AG09309 (cell line): ENCODE data around the gene NANOS1.
A peak's percentile ranks its signal among the peaks of the same experiment; 100 is the strongest.

ENCODE experiments used
- DNase-seq: peaks from one replicate; pipeline ENCODE4 v3.0.0-alpha.2; 2010; ENCODE audit warnings: low read depth
- H3K4me3 ChIP-seq: 2 replicates; pipeline ENCODE4 v1.5.1; 2011; ENCODE audit warnings: mild to moderate bottlenecking, low read depth, low read length, moderate library complexity; ENCODE audit not compliant: control insufficient read depth
- CTCF ChIP-seq: IDR thresholded peaks from 2 replicates; pipeline ENCODE4 v1.5.1; 2011; ENCODE audit warnings: mild to moderate bottlenecking, low read depth, low read length, inconsistent platforms; ENCODE audit not compliant: insufficient read depth, control insufficient read depth; ENCODE audit errors: missing control alignments

NANOS1 gene

GRCh38 chr10:119007211-119007574 lies 22.3 kb upstream of the NANOS1 start:
- H3K4me3 ChIP-seq = no peak overlapping the region
- TF ChIP-seq CTCF = no peak
- DNase-seq = no peak

GRCh38 chr10:119020627-119020946 lies 8.9 kb upstream of the NANOS1 start:
- TF ChIP-seq CTCF = no peak
- H3K4me3 ChIP-seq = no peak overlapping the region
- no peak for DNase-seq

GRCh38 chr10:119022846-119023552 lies 6.5 kb upstream of the NANOS1 start:
- no peak for TF ChIP-seq CTCF
- no peak overlapping the region for H3K4me3 ChIP-seq
- peak; percentile 33 for DNase-seq

- TF ChIP-seq CTCF = no peak
- no peak overlapping the region for H3K4me3 ChIP-seq
- no peak for DNase-seq
These were observed 6.0 kb upstream of the NANOS1 start for GRCh38 chr10:119023553-119023868.

GRCh38 chr10:119024882-119025281 lies 4.6 kb upstream of the NANOS1 start:
- H3K4me3 ChIP-seq = no peak overlapping the region
- no peak for TF ChIP-seq CTCF
- DNase-seq = no peak

- DNase-seq = no peak
- H3K4me3 ChIP-seq = no peak overlapping the region
- no peak for TF ChIP-seq CTCF
These were observed 4.2 kb upstream of the NANOS1 start for GRCh38 chr10:119025336-119025735.

GRCh38 chr10:119025776-119026175 lies 3.7 kb upstream of the NANOS1 start:
- TF ChIP-seq CTCF = no peak
- H3K4me3 ChIP-seq = no peak overlapping the region
- DNase-seq = no peak
